HEK293 (cell line): ENCODE data around the gene SPINT2.

Experiments
- CTCF ChIA-PET: fragments of 350-600 bp; formaldehyde crosslinking; extraction: SDS; loops from one replicate; lab custom pipeline; 2021; ENCODE audit warnings: antibody characterized with exemption; lab: Yijun Ruan, JAX
- POLR2A ChIA-PET: fragments of 300-600 bp; formaldehyde crosslinking; extraction: SDS; loops from one replicate; lab custom pipeline; 2020; ENCODE audit warnings: antibody characterized with exemption, inconsistent platforms; lab: Yijun Ruan, JAX
- H3K27ac ChIP-seq: fragments of 200-500 bp; sonication (Bioruptor generic); 2 replicates; pipeline ENCODE4 v1.5.1; 2014; ENCODE audit warnings: low read depth, low read length, control low read depth, inconsistent platforms; ENCODE audit errors: extremely low read depth
- H3K36me3 ChIP-seq, 2 experiments: fragments of 200-500 bp in 1 of 2; sonication (Bioruptor generic) in 1 of 2; 1 replicate in 1 of 2; 2 replicates in 1 of 2; pipeline ENCODE4 v1.5.1; 2014 to 2017; ENCODE audit warnings: inconsistent platforms in 2 of 2, low read length in 2 of 2; ENCODE audit not compliant: control insufficient read depth in 2 of 2, insufficient read depth in 1 of 2
- H3K4me1 ChIP-seq: fragments of 200-500 bp; sonication (Bioruptor generic); 2 replicates; pipeline ENCODE4 v1.5.1; 2014; ENCODE audit warnings: mild to moderate bottlenecking, low read length, inconsistent platforms; ENCODE audit not compliant: control insufficient read depth, insufficient read depth
- H3K4me3 ChIP-seq: 2 replicates; pipeline ENCODE4 v1.5.1; 2011; ENCODE audit warnings: low read depth, mild to moderate bottlenecking, control low read depth, low read length, moderate library complexity
- H3K9me3 ChIP-seq: fragments of 200-500 bp; sonication (Bioruptor generic); 2 replicates; pipeline ENCODE4 v1.5.1; 2014; ENCODE audit warnings: low read depth, low read length, inconsistent platforms; ENCODE audit not compliant: control insufficient read depth, insufficient read depth
- BCL11A ChIP-seq: fragments of 450-650 bp; formaldehyde crosslinking; IDR thresholded peaks from 2 replicates; pipeline ENCODE4 v1.5.1; 2016; ENCODE audit warnings: low read depth, missing biosample characterization, missing genetic modification characterization
- GLIS2 ChIP-seq: fragments of 450-650 bp; formaldehyde crosslinking; IDR thresholded peaks from 2 replicates; pipeline ENCODE4 v1.5.1; 2016; ENCODE audit warnings: missing biosample characterization, missing genetic modification characterization
- HOXA7 ChIP-seq: sonication (generic); formaldehyde crosslinking; IDR thresholded peaks from 2 replicates; pipeline ENCODE4 v1.8.1; 2022; ENCODE audit warnings: missing genetic modification reagents, borderline replicate concordance
- IKZF3 ChIP-seq: fragments of 450-650 bp; IDR thresholded peaks from 2 replicates; pipeline ENCODE4 v1.5.0; 2018; ENCODE audit warnings: missing biosample characterization, mild to moderate bottlenecking, missing genetic modification characterization, moderate library complexity
- PRDM1 ChIP-seq: fragments of 450-650 bp; formaldehyde crosslinking; IDR thresholded peaks from 2 replicates; pipeline ENCODE4; 2016; ENCODE audit warnings: missing biosample characterization, missing genetic modification characterization
- PRDM10 ChIP-seq: fragments of 450-650 bp; formaldehyde crosslinking; IDR thresholded peaks from 2 replicates; pipeline ENCODE4 v1.5.1; 2016; ENCODE audit warnings: missing biosample characterization, missing genetic modification characterization
- SP3 ChIP-seq: fragments of 450-650 bp; formaldehyde crosslinking; IDR thresholded peaks from 2 replicates; pipeline ENCODE4 v1.5.1; 2016; ENCODE audit warnings: missing biosample characterization, missing genetic modification characterization
- TCF7L2 ChIP-seq: IDR thresholded peaks from 2 replicates; pipeline ENCODE4 v1.6.1; 2011; ENCODE audit warnings: low read depth, mild to moderate bottlenecking, inconsistent platforms, low read length, moderate library complexity, borderline replicate concordance
- ZBTB20 ChIP-seq: fragments of 450-650 bp; formaldehyde crosslinking; IDR thresholded peaks from 2 replicates; pipeline ENCODE4 v1.5.1; 2016; ENCODE audit warnings: missing biosample characterization, missing genetic modification characterization
- ZNF133 ChIP-seq: fragments of 450-650 bp; formaldehyde crosslinking; IDR thresholded peaks from 2 replicates; pipeline ENCODE4 v1.5.1; 2016; ENCODE audit warnings: missing biosample characterization, missing genetic modification characterization
- ZNF24 ChIP-seq: fragments of 450-650 bp; formaldehyde crosslinking; IDR thresholded peaks from 2 replicates; pipeline ENCODE4 v1.5.1; 2016; ENCODE audit warnings: missing biosample characterization, missing genetic modification characterization
- ZNF341 ChIP-seq: fragments of 450-650 bp; formaldehyde crosslinking; IDR thresholded peaks from 2 replicates; pipeline ENCODE4; 2016; ENCODE audit warnings: low read depth, missing biosample characterization, missing genetic modification characterization
- ZNF350 ChIP-seq: fragments of 450-650 bp; formaldehyde crosslinking; IDR thresholded peaks from 2 replicates; pipeline ENCODE4 v1.5.0; 2017; ENCODE audit warnings: missing biosample characterization, mild to moderate bottlenecking, missing genetic modification characterization
- ZNF354C ChIP-seq: fragments of 450-650 bp; formaldehyde crosslinking; IDR thresholded peaks from 2 replicates; pipeline ENCODE4 v1.5.1; 2016; ENCODE audit warnings: missing biosample characterization, missing genetic modification characterization, low read depth, borderline replicate concordance
- ZNF391 ChIP-seq: fragments of 450-650 bp; formaldehyde crosslinking; IDR thresholded peaks from 2 replicates; pipeline ENCODE4 v1.5.1; 2016; ENCODE audit warnings: low read depth, missing biosample characterization, missing genetic modification characterization, borderline replicate concordance
- ZNF398 ChIP-seq: fragments of 450-650 bp; formaldehyde crosslinking; IDR thresholded peaks from 2 replicates; pipeline ENCODE4 v1.5.1; 2017; ENCODE audit warnings: missing biosample characterization, missing genetic modification characterization
- ZNF416 ChIP-seq: fragments of 450-650 bp; formaldehyde crosslinking; IDR thresholded peaks from 2 replicates; pipeline ENCODE4 v1.5.1; 2016; ENCODE audit warnings: missing biosample characterization, missing genetic modification characterization
- ZNF423 ChIP-seq: fragments of 450-650 bp; formaldehyde crosslinking; IDR thresholded peaks from 2 replicates; pipeline ENCODE4 v1.5.1; 2016; ENCODE audit warnings: missing biosample characterization, missing genetic modification characterization
- ZNF48 ChIP-seq: fragments of 450-650 bp; formaldehyde crosslinking; IDR thresholded peaks from 2 replicates; pipeline ENCODE4 v1.5.1; 2016; ENCODE audit warnings: missing biosample characterization, missing genetic modification characterization
- ZNF623 ChIP-seq: fragments of 450-650 bp; formaldehyde crosslinking; IDR thresholded peaks from 2 replicates; pipeline ENCODE4 v1.5.1; 2016; ENCODE audit warnings: missing biosample characterization, missing genetic modification characterization
- ZNF629 ChIP-seq: fragments of 450-650 bp; formaldehyde crosslinking; IDR thresholded peaks from 2 replicates; pipeline ENCODE4 v1.5.1; 2017; ENCODE audit warnings: missing biosample characterization, missing genetic modification characterization
- ZNF692 ChIP-seq: fragments of 450-650 bp; formaldehyde crosslinking; IDR thresholded peaks from 2 replicates; pipeline ENCODE4 v1.5.1; 2016; ENCODE audit warnings: missing biosample characterization, missing genetic modification characterization
- ZNF704 ChIP-seq: fragments of 450-650 bp; formaldehyde crosslinking; IDR thresholded peaks from 2 replicates; pipeline ENCODE4 v1.5.1; 2016; ENCODE audit warnings: missing biosample characterization, missing genetic modification characterization
- ZNF707 ChIP-seq: fragments of 450-650 bp; formaldehyde crosslinking; IDR thresholded peaks from 2 replicates; pipeline ENCODE4 v1.5.1; 2016; ENCODE audit warnings: missing biosample characterization, missing genetic modification characterization
- ZNF776 ChIP-seq: fragments of 450-650 bp; formaldehyde crosslinking; IDR thresholded peaks from 2 replicates; pipeline ENCODE4 v1.5.0; 2017; ENCODE audit warnings: missing biosample characterization, missing genetic modification characterization, borderline replicate concordance
- ZNF791 ChIP-seq: fragments of 450-650 bp; formaldehyde crosslinking; IDR thresholded peaks from 2 replicates; pipeline ENCODE4 v1.5.1; 2016; ENCODE audit warnings: missing biosample characterization, missing genetic modification characterization
- ZSCAN23 ChIP-seq: fragments of 450-650 bp; formaldehyde crosslinking; IDR thresholded peaks from 2 replicates; pipeline ENCODE4 v1.5.1; 2016; ENCODE audit warnings: missing biosample characterization, missing genetic modification characterization
- ZSCAN4 ChIP-seq: fragments of 450-650 bp; formaldehyde crosslinking; IDR thresholded peaks from 2 replicates; pipeline ENCODE4 v1.5.1; 2017; ENCODE audit warnings: missing biosample characterization, missing genetic modification characterization

SPINT2 gene

GRCh38 chr19:38250821-38251563 is 13.4 kb upstream of the SPINT2 start (continued):
- no peak for TF ChIP-seq ZNF350 (tag by site-specific recombination)
- no peak for TF ChIP-seq SP3
- no peak for TF ChIP-seq ZNF704 (tag by site-specific recombination)
- no peak for TF ChIP-seq ZNF629
- TF ChIP-seq BCL11A (tag by site-specific recombination) = no peak
- 0 out of 2 replicates have a peak, but pooled peaks have one; percentile 13 for TF ChIP-seq ZNF391
- TF ChIP-seq PRDM10 (tag by site-specific recombination) = peak; percentile 63
- TF ChIP-seq GLIS2 (tag by site-specific recombination) = peak; percentile 48; the same call in 1 of the 2 replicates
- TF ChIP-seq ZNF623 = no peak
- no peak for TF ChIP-seq ZNF707 (tag by site-specific recombination)
- no peak for TF ChIP-seq ZNF416 (tag by site-specific recombination)
- peak; percentile 94 for TF ChIP-seq ZNF398 (tag by site-specific recombination)

- no peaks in the 10 kb centered on the region for H3K9me3 ChIP-seq
- ChIA-PET POLR2A (interaction anchor here (0.7 to 2.0 kb wide), 4 partner anchors 12 to 136 kb away, joined by 3 to 8 read pairs (median 4); partner anchors contain the start of genes PSMD8 and SPINT2), CTCF (interaction anchor here (0.5 to 3.2 kb wide), 12 partner anchors 9 to 479 kb away, joined by 3 to 21 read pairs (median 4); partner anchors contain the start of gene CATSPERG)
- H3K27ac ChIP-seq = no peak overlapping the region
- no peak overlapping the region for H3K4me3 ChIP-seq
- no peaks in the 10 kb centered on the region for H3K36me3 ChIP-seq
- H3K4me1 ChIP-seq = peaks cover 19% of the 10 kb centered on the region
- TF ChIP-seq ZSCAN23 (tag by site-specific recombination) (no peak), IKZF3 (tag by site-specific recombination) (no peak), ZNF776 (tag by site-specific recombination) (no peak), ZNF354C (no peak), ZNF24 (tag by site-specific recombination) (no peak), ZNF791 (tag by site-specific recombination) (no peak), ZBTB20 (tag by site-specific recombination) (peak; percentile 74), ZNF341 (tag by site-specific recombination) (no peak), ZNF416 (tag by site-specific recombination) (no peak), ZNF423 (tag by site-specific recombination) (peak; percentile 12; the same call in 1 of the 2 replicates), ZNF133 (tag by site-specific recombination) (no peak), ZNF48 (no peak), HOXA7 (CRISPR knock-in tag) (no peak), ZNF692 (peak; percentile 24; the same call in 1 of the 2 replicates), ZSCAN4 (no peak), PRDM1 (tag by site-specific recombination) (peak; percentile 89), TCF7L2 (no peak)
These were observed 12.8 kb upstream of the SPINT2 start for GRCh38 chr19:38251564-38252051.
